A673 (cell line): Measurements from ENCODE around the gene CDC42BPA.

Experiments used
- CTCF ChIP-seq: fragments of 300-800, 200-600 bp; sonication (generic); conservative IDR thresholded peaks from 2 replicates; pipeline ENCODE4 v1.5.1; 2017; ENCODE audit warnings: low read depth, mild to moderate bottlenecking, antibody characterized with exemption, low read length, moderate library complexity, mixed read lengths
- EZH2 ChIP-seq: fragments of 200-600 bp; sonication (generic); IDR thresholded peaks from 2 replicates; pipeline ENCODE4 v1.6.1; 2017; ENCODE audit warnings: borderline replicate concordance, low read depth, mild to moderate bottlenecking, mixed read lengths, antibody characterized with exemption, low read length; ENCODE audit not compliant: poor library complexity, severe bottlenecking

DNA sequence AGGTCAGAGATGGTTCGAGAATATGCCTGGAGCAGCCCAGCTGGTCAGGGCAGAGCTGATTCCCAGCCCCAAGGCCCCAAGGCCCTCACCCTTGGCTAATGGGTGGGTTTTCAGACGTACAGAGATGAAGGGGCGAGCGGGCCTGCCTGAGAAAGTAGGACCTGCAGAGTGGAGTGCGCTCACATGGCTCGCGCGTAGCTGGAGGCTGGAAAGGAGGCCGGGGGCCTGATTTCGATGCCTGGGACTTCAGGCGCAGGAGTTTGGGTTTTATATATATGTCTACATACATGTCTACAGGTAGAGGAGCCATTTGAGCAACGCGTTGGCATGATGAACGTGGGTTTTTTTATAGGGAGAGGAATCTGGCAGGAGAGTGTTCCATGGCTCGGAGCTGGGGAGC, 369.3 kb downstream of the CDC42BPA start:
- TF ChIP-seq CTCF (no peak), EZH2 (no peak)
